ENCODE data around the gene ELK4.
A peak's percentile ranks its signal among the peaks of the same experiment; 100 is the strongest.

Gene ELK4

GRCh38 chr1:205604825-205605505, 26.8 kb downstream of the ELK4 start:
- H3K4me3 ChIP-seq (ENCODE audit: low read depth, low read length) = no peak overlapping the region
- TF ChIP-seq CTCF (IDR thresholded peaks at IDR 0.05; ENCODE audit: insufficient read depth, low read depth, low read length, missing control alignments) = no peak
- DNase-seq (ENCODE audit: low read depth) = no peak

- no peak overlapping the region for H3K4me3 ChIP-seq (ENCODE audit: low read depth, low read length)
- no peak for TF ChIP-seq CTCF (IDR thresholded peaks at IDR 0.05; ENCODE audit: insufficient read depth, low read depth, low read length, missing control alignments)
- no peak for DNase-seq (ENCODE audit: low read depth)
Measured at GRCh38 chr1:205604059-205604458, 27.8 kb downstream of the ELK4 start.

DNA sequence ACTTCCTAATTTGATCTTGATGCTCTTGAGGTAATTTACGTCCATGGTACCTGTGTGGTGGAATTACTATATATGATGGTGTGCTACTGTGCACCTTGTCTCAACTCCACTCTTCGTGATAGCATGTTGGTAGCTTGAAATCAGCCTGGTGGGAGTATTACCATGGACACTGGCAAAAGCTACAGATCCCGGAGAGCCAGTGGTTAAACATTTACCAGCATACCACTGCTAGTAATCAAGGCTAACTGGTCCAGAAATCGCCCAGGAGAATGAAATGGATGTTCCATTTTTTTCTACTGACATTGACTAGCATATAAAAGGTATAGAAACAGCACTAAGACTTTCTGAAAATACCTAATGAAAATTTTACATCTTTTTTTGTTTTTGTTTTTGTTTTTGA, 30.6 kb downstream of the ELK4 start:
- DNase-seq (ENCODE audit: low read depth) = no peak
- H3K4me3 ChIP-seq (ENCODE audit: low read depth, low read length) = no peak overlapping the region
- no peak for TF ChIP-seq CTCF (IDR thresholded peaks at IDR 0.05; ENCODE audit: insufficient read depth, low read depth, low read length, missing control alignments)

GRCh38 chr1:205600085-205600484, 31.7 kb downstream of the ELK4 start:
- no peak overlapping the region for H3K4me3 ChIP-seq (ENCODE audit: low read depth, low read length)
- peak; percentile 69 for DNase-seq (ENCODE audit: low read depth)
- no peak for TF ChIP-seq CTCF (IDR thresholded peaks at IDR 0.05; ENCODE audit: insufficient read depth, low read depth, low read length, missing control alignments)

DNA sequence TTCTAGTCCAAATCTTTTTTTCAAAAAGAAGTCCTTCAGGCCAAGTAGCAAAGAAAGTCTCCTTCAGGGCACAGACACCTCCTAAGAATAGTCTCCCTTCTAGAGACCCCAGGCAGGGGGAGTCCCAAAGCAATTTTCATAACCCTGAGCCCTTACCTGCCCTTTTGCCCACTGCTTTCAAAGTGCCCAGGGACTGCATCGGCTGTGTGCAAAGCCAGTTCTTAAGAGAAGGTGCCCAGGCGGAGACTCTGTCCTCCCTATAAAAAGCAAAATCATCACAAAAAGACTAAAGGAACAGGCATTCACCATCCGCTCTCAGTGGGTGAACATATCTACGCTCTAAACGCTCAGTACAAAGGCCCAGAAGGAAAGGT, 32.2 kb downstream of the ELK4 start:
- H3K4me3 ChIP-seq (ENCODE audit: low read depth, low read length) = no peak overlapping the region

DNA sequence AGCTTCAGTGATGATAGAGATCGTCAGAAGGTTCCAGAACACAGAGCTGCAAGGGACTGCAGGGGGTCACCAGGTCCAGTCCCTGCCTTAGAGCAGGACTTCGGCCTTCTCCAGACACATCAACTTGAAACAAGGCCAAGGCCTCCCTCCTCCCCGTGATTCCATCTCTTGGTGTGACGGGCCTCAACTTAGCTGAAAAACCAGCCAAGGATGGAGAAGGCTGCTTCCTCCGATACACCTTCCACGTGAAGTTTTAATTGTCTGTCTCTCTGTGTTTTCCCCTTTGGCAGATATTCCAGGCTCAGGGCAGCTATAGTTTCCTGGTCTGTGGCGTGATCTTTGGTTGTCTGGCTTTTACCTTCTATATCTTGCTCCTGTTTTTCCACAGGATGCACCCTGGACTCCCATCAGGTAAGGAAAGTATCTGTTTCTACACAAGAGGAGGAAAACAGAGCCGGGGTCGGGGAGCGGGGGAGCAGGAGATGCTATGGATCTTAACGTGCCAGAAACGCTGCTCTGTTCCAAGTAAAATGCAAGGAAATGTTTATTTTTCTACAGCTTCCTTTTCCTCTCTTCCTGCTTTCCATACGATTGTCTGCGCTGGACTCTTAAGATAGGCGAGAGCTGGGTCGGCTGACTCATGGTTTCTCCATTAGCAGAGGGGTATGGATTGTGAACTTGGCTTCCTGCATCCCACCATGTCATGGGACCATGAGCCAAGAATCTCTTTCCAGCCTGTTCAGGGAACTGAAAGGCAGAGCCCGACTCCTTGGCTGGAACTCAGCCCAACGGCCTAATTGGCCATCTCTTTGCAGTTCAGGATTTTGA, 32.8 kb downstream of the ELK4 start:
- TF ChIP-seq CTCF (IDR thresholded peaks at IDR 0.05; ENCODE audit: insufficient read depth, low read depth, low read length, missing control alignments) = no peak
- no peak for DNase-seq (ENCODE audit: low read depth)
- H3K4me3 ChIP-seq (ENCODE audit: low read depth, low read length) = no peak overlapping the region

More for the DNA sequence above, 32.2 kb downstream of the ELK4 start:
- TF ChIP-seq CTCF (IDR thresholded peaks at IDR 0.05; ENCODE audit: insufficient read depth, low read depth, low read length, missing control alignments) = no peak
- DNase-seq (ENCODE audit: low read depth) = no peak

Data from GM12865 (cell line).